Body of pancreas (tissue), 4 donors: ENCODE data around the gene NIPAL4.

Experiments
- POLR2A ChIP-seq, 3 donors: fragments of 450-650 bp; IDR thresholded peaks; one replicate each; pipeline ENCODE4 v1.6.1; 2016; ENCODE audit warnings: antibody characterized with exemption in 3 of 3, mild to moderate bottlenecking in 2 of 3
- TF ChIP-seq, protein P1 (sequence below), 7 experiments: fragments of 450-650 bp in 4 of 7; fragments of 200-600 bp in 3 of 7; sonication (generic) in 3 of 7; IDR thresholded peaks; one replicate each; pipeline ENCODE4 v1.5.1; 2016 to 2019; ENCODE audit warnings: antibody characterized with exemption in 7 of 7

DNA sequence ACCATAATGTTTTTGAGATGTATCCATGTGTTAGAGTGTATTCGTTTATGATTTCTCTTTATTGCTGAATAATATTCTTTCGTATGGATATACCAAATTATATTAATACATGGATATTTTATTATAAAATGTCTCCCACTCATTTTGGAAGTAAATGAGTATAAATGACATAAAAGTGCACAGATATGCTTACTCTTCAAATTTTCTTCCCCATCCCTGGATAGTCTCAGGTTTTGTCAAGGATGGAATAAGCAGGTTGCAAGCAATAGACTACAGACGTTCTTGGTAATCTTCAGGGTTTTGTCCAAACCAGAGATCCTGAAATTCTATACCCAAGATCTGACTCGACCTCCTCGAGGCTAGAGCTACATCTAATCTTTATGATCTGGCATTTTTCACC, 50.7 kb downstream of the NIPAL4 start:
- TF ChIP-seq, protein P1, sequence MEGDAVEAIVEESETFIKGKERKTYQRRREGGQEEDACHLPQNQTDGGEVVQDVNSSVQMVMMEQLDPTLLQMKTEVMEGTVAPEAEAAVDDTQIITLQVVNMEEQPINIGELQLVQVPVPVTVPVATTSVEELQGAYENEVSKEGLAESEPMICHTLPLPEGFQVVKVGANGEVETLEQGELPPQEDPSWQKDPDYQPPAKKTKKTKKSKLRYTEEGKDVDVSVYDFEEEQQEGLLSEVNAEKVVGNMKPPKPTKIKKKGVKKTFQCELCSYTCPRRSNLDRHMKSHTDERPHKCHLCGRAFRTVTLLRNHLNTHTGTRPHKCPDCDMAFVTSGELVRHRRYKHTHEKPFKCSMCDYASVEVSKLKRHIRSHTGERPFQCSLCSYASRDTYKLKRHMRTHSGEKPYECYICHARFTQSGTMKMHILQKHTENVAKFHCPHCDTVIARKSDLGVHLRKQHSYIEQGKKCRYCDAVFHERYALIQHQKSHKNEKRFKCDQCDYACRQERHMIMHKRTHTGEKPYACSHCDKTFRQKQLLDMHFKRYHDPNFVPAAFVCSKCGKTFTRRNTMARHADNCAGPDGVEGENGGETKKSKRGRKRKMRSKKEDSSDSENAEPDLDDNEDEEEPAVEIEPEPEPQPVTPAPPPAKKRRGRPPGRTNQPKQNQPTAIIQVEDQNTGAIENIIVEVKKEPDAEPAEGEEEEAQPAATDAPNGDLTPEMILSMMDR (IDR thresholded peaks at IDR 0.05): no peak
- TF ChIP-seq POLR2A (IDR thresholded peaks at IDR 0.05): no peak
